ENCODE measurements around the gene PITX2. TPM values are rescaled to one million over a fixed set of nuclear protein-coding genes. Genes with fewer than 3 reads are reported as not detected.

PITX2 gene
- total RNA-seq, 1 donor: 0.36 TPM

DNA sequence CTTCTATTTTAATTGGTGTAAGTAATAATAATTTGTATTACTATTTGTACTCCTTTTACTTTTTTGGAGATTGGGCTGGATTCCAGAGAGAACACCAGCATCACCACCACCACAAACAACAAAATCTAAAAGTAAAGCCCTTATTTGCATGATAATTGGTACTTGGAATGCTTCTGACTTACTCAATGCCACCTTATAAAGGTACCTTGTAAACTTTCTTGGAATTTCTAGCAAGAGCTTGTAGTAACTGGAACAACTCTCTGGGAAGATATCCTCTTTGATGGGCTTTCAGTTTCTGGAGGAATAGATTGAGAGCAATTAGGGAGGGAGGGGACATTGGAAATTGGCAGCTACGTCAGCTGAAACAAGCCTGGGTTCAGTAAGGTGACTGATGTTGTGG is 20.2 kb upstream of the PITX2 start:
- Histone ChIP-seq H3K27ac (ENCODE audit: low read depth, low read length) (no peak overlapping the region), H3K79me2 (ENCODE audit: insufficient read depth, low read length) (no peaks in the 10 kb centered on the region), H3K9me3 (ENCODE audit: low read depth, low read length) (no peaks in the 10 kb centered on the region), H2AFZ (ENCODE audit: low read length) (no peak overlapping the region), H3K36me3 (ENCODE audit: insufficient read depth, low read length) (no peaks in the 10 kb centered on the region), H3K4me2 (ENCODE audit: insufficient read depth, low read length) (no peak overlapping the region), H4K20me1 (ENCODE audit: insufficient read depth, low read length) (no peaks in the 10 kb centered on the region), H3K4me1 (ENCODE audit: insufficient read depth, low read length) (no peaks in the 10 kb centered on the region), H3K4me3 (ENCODE audit: insufficient read depth, low read length) (no peak overlapping the region), H3K27me3 (ENCODE audit: insufficient read depth, low read length) (peaks cover 88% of the 10 kb centered on the region)
- TF ChIP-seq, protein P1, sequence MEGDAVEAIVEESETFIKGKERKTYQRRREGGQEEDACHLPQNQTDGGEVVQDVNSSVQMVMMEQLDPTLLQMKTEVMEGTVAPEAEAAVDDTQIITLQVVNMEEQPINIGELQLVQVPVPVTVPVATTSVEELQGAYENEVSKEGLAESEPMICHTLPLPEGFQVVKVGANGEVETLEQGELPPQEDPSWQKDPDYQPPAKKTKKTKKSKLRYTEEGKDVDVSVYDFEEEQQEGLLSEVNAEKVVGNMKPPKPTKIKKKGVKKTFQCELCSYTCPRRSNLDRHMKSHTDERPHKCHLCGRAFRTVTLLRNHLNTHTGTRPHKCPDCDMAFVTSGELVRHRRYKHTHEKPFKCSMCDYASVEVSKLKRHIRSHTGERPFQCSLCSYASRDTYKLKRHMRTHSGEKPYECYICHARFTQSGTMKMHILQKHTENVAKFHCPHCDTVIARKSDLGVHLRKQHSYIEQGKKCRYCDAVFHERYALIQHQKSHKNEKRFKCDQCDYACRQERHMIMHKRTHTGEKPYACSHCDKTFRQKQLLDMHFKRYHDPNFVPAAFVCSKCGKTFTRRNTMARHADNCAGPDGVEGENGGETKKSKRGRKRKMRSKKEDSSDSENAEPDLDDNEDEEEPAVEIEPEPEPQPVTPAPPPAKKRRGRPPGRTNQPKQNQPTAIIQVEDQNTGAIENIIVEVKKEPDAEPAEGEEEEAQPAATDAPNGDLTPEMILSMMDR (IDR thresholded peaks at IDR 0.05; ENCODE audit: extremely low read depth, low read depth, low read length): no peak
- DNase-seq (ENCODE audit: insufficient read length, low spot score, missing footprints): no peak

DNA sequence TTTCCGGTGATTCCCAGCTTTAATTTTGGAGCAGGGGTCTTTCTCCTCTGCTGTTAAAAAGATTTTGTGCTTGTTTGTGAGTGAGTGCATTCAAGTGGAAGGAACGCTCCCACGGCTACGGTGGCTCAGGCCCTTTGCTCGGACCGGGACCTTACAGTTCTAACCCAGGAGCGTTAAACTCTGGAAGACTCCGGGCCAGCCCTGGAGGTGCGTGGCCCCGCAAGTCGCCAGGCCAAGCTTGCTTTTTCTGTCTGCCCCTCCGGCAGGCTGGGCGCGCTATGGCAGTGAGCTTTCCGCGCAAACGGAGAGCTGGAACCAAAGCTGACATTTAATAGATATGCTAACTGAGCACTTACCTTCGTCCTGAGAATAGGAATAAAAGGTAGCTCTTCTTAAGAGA is 18.3 kb upstream of the PITX2 start:
- no peak overlapping the region for H3K4me3 ChIP-seq (ENCODE audit: insufficient read depth, low read length)
- H3K4me1 ChIP-seq (ENCODE audit: insufficient read depth, low read length): peaks cover 5% of the 10 kb centered on the region
- no peak overlapping the region for H3K27ac ChIP-seq (ENCODE audit: low read depth, low read length)
- no peak overlapping the region for H2AFZ ChIP-seq (ENCODE audit: low read length)
- no peaks in the 10 kb centered on the region for H4K20me1 ChIP-seq (ENCODE audit: insufficient read depth, low read length)
- TF ChIP-seq, protein P1 (IDR thresholded peaks at IDR 0.05; ENCODE audit: extremely low read depth, low read depth, low read length): no peak
- H3K27me3 ChIP-seq (ENCODE audit: insufficient read depth, low read length): peaks cover 100% of the 10 kb centered on the region
- no peaks in the 10 kb centered on the region for H3K36me3 ChIP-seq (ENCODE audit: insufficient read depth, low read length)
- H3K79me2 ChIP-seq (ENCODE audit: insufficient read depth, low read length): no peaks in the 10 kb centered on the region
- H3K4me2 ChIP-seq (ENCODE audit: insufficient read depth, low read length): no peak overlapping the region
- no peak for DNase-seq (ENCODE audit: insufficient read length, low spot score, missing footprints)
- H3K9me3 ChIP-seq (ENCODE audit: low read depth, low read length): no peaks in the 10 kb centered on the region

DNA sequence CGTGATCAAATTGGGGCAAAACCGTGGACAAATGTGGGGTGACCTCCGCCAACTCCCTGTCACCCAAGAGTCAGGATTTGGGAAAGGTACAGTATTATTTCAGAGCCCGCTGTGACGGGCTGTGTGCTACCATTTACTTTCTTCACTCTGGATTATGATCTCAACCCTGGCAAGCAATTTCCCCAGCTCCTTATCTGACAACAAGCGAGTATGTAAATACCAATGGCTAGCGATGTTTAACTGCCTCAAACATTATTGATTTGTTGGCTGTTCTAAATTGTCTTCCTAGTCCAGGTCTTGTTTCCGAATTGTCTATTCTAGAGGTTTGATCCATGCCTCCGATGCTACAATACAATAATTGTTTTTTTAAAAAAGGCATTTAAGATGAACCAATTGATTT is 17.7 kb upstream of the PITX2 start:
- Histone ChIP-seq H3K4me2 (ENCODE audit: insufficient read depth, low read length) (no peak overlapping the region), H3K27me3 (ENCODE audit: insufficient read depth, low read length) (peaks cover 100% of the 10 kb centered on the region), H3K79me2 (ENCODE audit: insufficient read depth, low read length) (no peaks in the 10 kb centered on the region), H3K36me3 (ENCODE audit: insufficient read depth, low read length) (no peaks in the 10 kb centered on the region), H3K4me1 (ENCODE audit: insufficient read depth, low read length) (peaks cover 5% of the 10 kb centered on the region), H2AFZ (ENCODE audit: low read length) (no peak overlapping the region), H3K27ac (ENCODE audit: low read depth, low read length) (no peak overlapping the region), H4K20me1 (ENCODE audit: insufficient read depth, low read length) (no peaks in the 10 kb centered on the region), H3K9me3 (ENCODE audit: low read depth, low read length) (no peaks in the 10 kb centered on the region), H3K4me3 (ENCODE audit: insufficient read depth, low read length) (no peak overlapping the region)
- TF ChIP-seq, protein P1 (IDR thresholded peaks at IDR 0.05; ENCODE audit: extremely low read depth, low read depth, low read length): no peak
- no peak for DNase-seq (ENCODE audit: insufficient read length, low spot score, missing footprints)

DNA sequence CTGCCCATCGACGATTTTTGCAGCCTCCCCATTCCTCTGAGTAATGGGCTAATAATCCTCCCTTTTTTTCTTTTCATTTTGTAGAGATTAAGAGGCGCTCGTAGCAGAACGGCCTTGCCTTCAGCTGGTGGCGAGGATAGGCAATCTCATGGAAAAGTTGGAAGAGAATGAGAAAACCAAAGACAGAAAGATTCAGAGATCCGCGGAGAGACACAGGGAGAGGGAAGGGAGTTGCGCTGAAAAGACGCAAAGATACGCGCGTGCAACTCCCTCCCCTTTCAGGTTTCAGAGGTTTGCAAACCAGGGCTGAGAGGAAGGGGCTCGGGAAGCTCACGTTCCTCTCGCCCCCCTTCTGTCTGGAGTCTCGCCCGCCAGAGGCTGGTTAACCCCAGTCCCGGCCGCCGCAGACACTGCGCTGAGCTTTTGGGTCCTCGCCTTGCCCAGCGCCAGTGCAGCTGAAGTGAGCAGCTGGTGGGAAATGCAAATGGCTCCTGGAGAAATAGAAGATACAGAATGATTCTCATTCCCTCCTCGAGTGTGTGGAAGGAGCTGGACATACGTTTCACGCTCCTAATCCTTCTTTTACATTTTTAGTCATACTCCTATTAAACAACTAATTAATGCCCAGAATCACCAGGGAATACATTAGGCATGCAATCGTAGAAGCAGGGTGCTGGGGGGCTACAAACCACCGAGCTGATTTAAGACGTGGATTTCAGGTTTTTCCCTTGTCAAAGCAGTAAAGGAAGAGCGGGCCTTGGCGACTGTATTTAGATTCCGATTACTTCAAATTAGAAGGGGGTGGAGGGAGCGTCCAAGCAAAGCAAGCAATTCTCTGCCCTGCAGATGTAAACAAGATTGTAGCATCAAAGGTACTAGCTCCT is 16.6 kb upstream of the PITX2 start:
- Histone ChIP-seq H3K4me3 (ENCODE audit: insufficient read depth, low read length) (no peak overlapping the region), H3K27ac (ENCODE audit: low read depth, low read length) (no peak overlapping the region), H3K9me3 (ENCODE audit: low read depth, low read length) (no peaks in the 10 kb centered on the region), H3K4me1 (ENCODE audit: insufficient read depth, low read length) (peaks cover 5% of the 10 kb centered on the region), H3K79me2 (ENCODE audit: insufficient read depth, low read length) (no peaks in the 10 kb centered on the region), H3K4me2 (ENCODE audit: insufficient read depth, low read length) (no peak overlapping the region), H3K27me3 (ENCODE audit: insufficient read depth, low read length) (peaks cover 100% of the 10 kb centered on the region), H2AFZ (ENCODE audit: low read length) (no peak overlapping the region), H4K20me1 (ENCODE audit: insufficient read depth, low read length) (no peaks in the 10 kb centered on the region), H3K36me3 (ENCODE audit: insufficient read depth, low read length) (no peaks in the 10 kb centered on the region)
- DNase-seq (ENCODE audit: insufficient read length, low spot score, missing footprints): peak; percentile 25
- TF ChIP-seq, protein P1 (IDR thresholded peaks at IDR 0.05; ENCODE audit: extremely low read depth, low read depth, low read length): no peak

Data from osteoblast (primary cell).